Erythroblast (primary cell): ENCODE data around the gene BTBD2.
A peak's percentile ranks its signal among the peaks of the same experiment; 100 is the strongest.

Experiments
- DNase-seq, 2 experiments: peaks; one replicate each; lab custom pipeline; 2025; lab: John Stamatoyannopoulos, UW
- GATA1 ChIP-seq: IDR thresholded peaks from 2 replicates; pipeline ENCODE4 v1.6.1; 2011; ENCODE audit warnings: low read depth, mild to moderate bottlenecking, control low read depth, low read length, moderate library complexity
- POLR2A ChIP-seq: IDR thresholded peaks from 2 replicates; pipeline ENCODE4 v1.6.1; 2011; ENCODE audit warnings: mild to moderate bottlenecking, low read length

BTBD2 gene

DNA sequence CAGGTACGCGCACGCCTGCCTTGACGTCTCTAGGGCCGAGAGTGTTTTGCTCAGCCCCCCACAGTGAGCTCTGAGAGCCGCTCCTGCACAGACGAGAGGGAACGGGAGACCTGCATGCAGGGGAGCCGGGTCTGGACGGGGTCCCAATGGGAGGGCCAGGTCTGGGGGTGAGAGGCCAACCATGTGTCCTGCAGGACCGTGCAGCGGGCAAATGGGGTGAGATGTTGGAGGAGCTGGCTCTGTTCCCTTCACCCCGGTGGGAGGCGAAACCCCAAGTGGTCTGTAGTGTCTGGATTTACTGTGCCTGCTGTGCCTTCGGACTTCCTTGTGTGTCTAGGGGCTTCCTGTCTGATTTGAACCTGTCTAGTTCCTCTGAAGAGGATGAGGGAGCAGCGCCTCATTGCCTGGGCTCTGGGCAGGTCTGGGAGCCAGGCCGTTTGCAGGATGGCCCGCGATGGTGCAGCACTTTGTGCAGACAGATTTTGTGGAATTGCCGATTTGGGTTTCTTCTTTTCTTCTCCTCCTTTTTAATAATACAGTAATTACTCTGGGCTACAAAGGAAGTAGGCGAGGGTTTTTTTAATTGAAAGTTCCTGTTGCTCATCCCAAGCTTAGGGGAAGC, 72.5 kb downstream of the BTBD2 start:
- TF ChIP-seq POLR2A: no peak
- DNase-seq: no peak

DNA sequence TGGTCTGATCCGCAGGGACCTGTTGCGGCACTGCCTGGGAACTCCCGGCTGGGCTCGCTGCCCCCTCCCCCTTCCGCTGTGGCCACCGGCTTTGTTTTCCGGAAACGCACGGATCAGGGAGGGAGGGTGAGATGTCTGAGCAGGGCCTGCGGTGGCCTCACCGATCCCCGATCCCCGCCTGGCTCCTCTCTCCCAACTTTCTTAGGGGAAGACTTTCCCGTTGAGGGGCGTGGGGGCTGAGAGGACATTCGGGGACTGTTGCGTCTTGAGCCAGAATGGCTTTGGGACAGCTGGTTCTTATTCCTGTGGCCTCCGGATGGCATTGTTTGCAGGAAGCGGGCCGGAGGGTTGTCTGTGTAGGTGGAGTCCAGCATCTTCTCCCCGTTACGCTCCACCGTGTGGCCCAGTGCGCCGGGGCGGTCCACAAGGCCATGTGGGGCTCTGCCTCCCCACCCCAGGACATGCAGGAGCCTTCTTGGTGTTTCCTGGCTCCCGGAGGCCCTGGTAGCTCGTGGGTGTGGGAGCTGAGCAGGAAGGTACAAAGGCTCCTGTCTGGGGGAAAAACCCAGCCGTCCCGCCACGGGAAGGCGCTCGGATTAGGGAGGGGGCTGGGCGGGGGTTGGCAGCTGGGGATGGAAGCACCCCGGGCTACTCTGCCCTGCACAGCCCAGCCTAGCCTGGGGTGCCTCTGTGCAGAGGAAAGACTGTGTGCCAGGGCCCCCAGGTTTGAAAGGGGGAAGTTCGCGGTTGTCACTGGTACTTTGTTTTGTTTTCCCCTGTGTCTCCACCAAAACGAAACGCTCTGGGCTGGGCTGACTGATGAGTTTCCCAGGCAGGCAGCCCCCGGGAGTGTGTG, 73.2 kb downstream of the BTBD2 start:
- TF ChIP-seq GATA1 (no peak), POLR2A (peak; percentile 30)
- peak; percentile 66 to 73 for DNase-seq

- DNase-seq: peak in 1 of 2 experiments; percentile 68
Measured at GRCh38 chr19:1941146-1942077, 74.1 kb downstream of the BTBD2 start, which contains the start of gene CSNK1G2. Gene CSNK1G2, plus strand, starts transcription at chr19:1941172. Its CDS starts 28,601 bp downstream, at chr19:1969773.

DNA sequence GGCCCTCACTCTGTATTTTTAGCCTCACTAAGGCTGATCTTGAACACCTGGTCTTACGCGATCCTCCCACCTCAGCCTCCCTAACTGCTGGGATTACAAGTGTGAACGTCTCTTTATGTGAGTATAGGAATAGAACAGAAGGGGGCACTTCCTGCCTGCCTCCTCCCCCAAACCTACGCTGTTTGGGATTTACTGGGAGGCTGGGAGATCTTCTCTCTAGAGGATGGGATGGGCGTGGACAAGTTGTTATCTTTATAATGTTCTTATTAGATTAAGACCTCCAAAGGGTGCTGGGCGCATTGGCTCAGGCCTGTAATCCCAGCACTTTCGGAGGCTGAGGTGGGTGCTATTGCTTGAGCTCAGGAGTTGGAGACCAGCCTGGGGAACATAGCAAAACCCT, 77.4 kb downstream of the BTBD2 start:
- no peak for TF ChIP-seq POLR2A
- TF ChIP-seq GATA1: no peak
- DNase-seq: no peak

More at GRCh38 chr19:1941146-1942077, 74.1 kb downstream of the BTBD2 start, which contains the start of gene CSNK1G2:
- TF ChIP-seq POLR2A: no peak
- no peak for TF ChIP-seq GATA1

DNA sequence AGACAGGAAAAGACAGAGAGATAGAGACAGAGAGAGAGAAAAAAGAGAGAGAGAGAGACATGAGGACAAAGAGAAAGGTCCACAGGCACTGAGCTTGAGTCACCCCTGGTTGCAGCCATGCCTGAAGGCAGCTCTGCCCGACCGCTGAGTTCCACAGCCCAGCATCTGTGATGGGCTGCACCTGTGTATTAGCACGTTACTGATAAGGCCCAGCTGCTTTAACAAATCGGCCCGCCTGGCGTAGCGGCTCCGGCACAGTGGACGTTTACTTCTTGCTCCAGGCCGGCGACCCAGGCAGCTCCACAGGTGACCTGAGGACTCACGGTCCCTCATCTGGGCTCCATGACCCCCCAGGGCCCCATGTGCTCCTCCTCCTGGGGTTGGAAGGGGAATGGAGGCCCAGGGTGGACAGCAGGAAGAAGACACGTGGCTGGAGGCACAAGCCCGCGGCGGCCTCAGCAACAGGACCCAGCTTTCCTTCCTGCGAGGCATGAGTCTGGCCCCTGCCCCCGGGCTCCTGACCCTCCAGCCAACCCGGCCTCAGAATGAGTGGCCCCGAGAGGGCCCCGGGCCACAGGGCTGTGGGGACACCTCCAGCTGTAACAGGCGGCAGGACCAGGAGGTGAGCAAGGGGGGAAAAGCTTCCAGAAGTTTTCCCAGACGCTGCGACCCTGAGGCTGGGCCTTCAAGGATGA, 78.5 kb downstream of the BTBD2 start:
- TF ChIP-seq POLR2A (no peak), GATA1 (no peak)
- no peak for DNase-seq

- no peak for DNase-seq
- TF ChIP-seq POLR2A (no peak), GATA1 (no peak)
Measured at GRCh38 chr19:1936430-1936829, 79.1 kb downstream of the BTBD2 start.

DNA sequence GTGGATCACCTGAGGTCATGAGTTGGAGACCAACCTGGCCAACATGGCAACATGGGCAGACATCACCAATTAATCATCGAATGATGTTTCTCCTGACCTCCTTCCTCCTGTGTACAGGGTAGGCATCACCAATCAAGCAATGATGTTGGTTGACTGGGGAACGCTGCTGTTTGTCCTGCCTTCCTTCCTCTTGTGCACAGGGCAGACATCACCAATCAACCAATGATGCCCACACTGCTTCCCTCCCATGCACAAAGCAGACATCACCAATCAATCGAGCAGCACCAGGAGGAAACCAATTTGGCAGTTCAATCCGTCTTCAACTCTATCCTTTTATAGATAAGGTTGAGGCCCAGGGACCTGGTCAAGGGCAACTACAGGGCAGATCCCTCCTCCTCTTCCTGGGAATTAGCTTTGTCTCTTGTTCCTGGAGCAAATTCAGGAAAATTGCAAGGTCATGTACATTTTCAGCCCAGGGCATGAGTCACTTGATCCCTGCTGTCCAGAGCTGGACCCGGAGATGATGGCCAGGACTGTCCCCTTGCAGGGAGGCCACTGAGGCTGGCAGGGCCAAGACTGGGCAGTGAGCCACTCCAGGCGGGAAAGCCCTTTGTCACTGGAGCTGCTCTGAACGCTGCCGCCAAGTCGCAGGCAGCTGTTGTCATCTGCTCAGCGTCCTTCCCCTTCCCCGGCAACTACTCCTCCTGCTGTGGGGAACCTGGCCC, 79.9 kb downstream of the BTBD2 start:
- peak in 1 of 2 experiments; percentile 61 for DNase-seq
- TF ChIP-seq POLR2A (no peak), GATA1 (no peak)
